Ishikawa (cell line): Measurements from ENCODE around the gene RALGAPA2.

Experiments used
- CREB1 ChIP-seq: IDR thresholded peaks from 2 replicates; pipeline ENCODE4 v1.6.1; 2012; ENCODE audit warnings: low read depth
- EGR1 ChIP-seq: IDR thresholded peaks from 2 replicates; pipeline ENCODE4 v1.6.1; 2012
- EP300 ChIP-seq: IDR thresholded peaks from 2 replicates; pipeline ENCODE4 v1.6.1; 2012; ENCODE audit warnings: borderline replicate concordance
- FOXM1 ChIP-seq: IDR thresholded peaks from 2 replicates; pipeline ENCODE4 v1.6.1; 2012; ENCODE audit warnings: low read depth, borderline replicate concordance
- NFIC ChIP-seq: IDR thresholded peaks from 2 replicates; pipeline ENCODE4 v1.6.1; 2012
- RAD21 ChIP-seq: IDR thresholded peaks from 2 replicates; pipeline ENCODE4 v1.6.1; 2012; ENCODE audit warnings: low read depth
- TAF1 ChIP-seq: IDR thresholded peaks from 2 replicates; pipeline ENCODE4 v1.6.1; 2012; ENCODE audit warnings: low read depth, mild to moderate bottlenecking
- YY1 ChIP-seq: IDR thresholded peaks from 2 replicates; pipeline ENCODE4 v1.6.1; 2012; ENCODE audit warnings: low read depth
- ZBTB7A ChIP-seq: IDR thresholded peaks from 2 replicates; pipeline ENCODE4 v1.6.1; 2012; ENCODE audit warnings: low read depth
- TF ChIP-seq, protein P1 (sequence below): IDR thresholded peaks from 2 replicates; pipeline ENCODE4 v1.6.1; 2012; ENCODE audit warnings: low read depth, mild to moderate bottlenecking
- TF ChIP-seq, protein P2 (sequence below): IDR thresholded peaks from 2 replicates; pipeline ENCODE4 v1.6.1; 2012

DNA sequence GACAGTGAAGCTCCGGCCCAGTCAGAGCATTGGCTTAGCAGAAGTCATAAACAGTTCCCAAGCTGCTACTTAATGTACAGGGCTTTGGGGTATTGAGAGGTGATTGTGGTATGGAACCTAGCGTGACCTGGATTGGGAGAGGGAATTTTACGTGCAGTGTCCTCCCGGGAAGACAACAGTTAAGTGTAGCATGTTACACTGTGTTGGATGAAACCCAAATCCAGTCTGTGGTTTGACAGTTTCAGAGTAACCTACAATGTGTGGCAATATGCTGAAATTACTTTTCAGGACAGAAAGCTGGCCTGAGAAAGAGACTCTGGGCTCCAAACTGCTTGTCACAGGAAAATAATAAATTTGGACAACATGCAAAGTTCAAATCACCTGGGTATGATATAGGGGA is 28.1 kb upstream of the RALGAPA2 start:
- TF ChIP-seq, protein P1, sequence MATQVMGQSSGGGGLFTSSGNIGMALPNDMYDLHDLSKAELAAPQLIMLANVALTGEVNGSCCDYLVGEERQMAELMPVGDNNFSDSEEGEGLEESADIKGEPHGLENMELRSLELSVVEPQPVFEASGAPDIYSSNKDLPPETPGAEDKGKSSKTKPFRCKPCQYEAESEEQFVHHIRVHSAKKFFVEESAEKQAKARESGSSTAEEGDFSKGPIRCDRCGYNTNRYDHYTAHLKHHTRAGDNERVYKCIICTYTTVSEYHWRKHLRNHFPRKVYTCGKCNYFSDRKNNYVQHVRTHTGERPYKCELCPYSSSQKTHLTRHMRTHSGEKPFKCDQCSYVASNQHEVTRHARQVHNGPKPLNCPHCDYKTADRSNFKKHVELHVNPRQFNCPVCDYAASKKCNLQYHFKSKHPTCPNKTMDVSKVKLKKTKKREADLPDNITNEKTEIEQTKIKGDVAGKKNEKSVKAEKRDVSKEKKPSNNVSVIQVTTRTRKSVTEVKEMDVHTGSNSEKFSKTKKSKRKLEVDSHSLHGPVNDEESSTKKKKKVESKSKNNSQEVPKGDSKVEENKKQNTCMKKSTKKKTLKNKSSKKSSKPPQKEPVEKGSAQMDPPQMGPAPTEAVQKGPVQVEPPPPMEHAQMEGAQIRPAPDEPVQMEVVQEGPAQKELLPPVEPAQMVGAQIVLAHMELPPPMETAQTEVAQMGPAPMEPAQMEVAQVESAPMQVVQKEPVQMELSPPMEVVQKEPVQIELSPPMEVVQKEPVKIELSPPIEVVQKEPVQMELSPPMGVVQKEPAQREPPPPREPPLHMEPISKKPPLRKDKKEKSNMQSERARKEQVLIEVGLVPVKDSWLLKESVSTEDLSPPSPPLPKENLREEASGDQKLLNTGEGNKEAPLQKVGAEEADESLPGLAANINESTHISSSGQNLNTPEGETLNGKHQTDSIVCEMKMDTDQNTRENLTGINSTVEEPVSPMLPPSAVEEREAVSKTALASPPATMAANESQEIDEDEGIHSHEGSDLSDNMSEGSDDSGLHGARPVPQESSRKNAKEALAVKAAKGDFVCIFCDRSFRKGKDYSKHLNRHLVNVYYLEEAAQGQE, result no peak
- no peak for TF ChIP-seq TAF1
- TF ChIP-seq CREB1, result no peak
- TF ChIP-seq, protein P2, sequence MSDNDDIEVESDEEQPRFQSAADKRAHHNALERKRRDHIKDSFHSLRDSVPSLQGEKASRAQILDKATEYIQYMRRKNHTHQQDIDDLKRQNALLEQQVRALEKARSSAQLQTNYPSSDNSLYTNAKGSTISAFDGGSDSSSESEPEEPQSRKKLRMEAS, result no peak
- no peak for TF ChIP-seq ZBTB7A
- TF ChIP-seq YY1, result no peak
- no peak for TF ChIP-seq EGR1
- no peak for TF ChIP-seq NFIC
- TF ChIP-seq EP300, result no peak
- no peak for TF ChIP-seq RAD21
- no peak for TF ChIP-seq FOXM1
